ENCODE data around the gene RNF157.
"Not testable (repeated sequence)": the region's sequence is repeated elsewhere in the genome, so short reads cannot be mapped to it uniquely, and the experiment has no call there.

The RNF157 gene

GRCh38 chr17:76188213-76189016, 51.9 kb downstream of the RNF157 start:
- DNase-seq = no peak

- not testable (repeated sequence) for DNase-seq
Observed at GRCh38 chr17:76186774-76187173, 53.5 kb downstream of the RNF157 start.

GRCh38 chr17:76184290-76184689, 56.0 kb downstream of the RNF157 start:
- DNase-seq = no peak

GRCh38 chr17:76182016-76182764, 58.1 kb downstream of the RNF157 start:
- peak; percentile 96 for DNase-seq

- peak; percentile 46 for DNase-seq
Observed at GRCh38 chr17:76179496-76180467, 60.5 kb downstream of the RNF157 start.

- peak; percentile 46 for DNase-seq
Observed at GRCh38 chr17:76178124-76178523, 62.2 kb downstream of the RNF157 start.

GRCh38 chr17:76176701-76177574, 63.4 kb downstream of the RNF157 start:
- DNase-seq = peak; percentile 52

GRCh38 chr17:76174037-76174436, 66.3 kb downstream of the RNF157 start:
- DNase-seq = peak; percentile 30

- peak; percentile 42 for DNase-seq
Observed at GRCh38 chr17:76173474-76173873, 66.8 kb downstream of the RNF157 start.

- peak; percentile 49 for DNase-seq
Observed at GRCh38 chr17:76171706-76172105, 68.6 kb downstream of the RNF157 start.

GRCh38 chr17:76170114-76170513, 70.2 kb downstream of the RNF157 start:
- peak; percentile 33 for DNase-seq

- DNase-seq = peak; percentile 50
Observed at GRCh38 chr17:76166906-76167305, 73.4 kb downstream of the RNF157 start.

GRCh38 chr17:76166168-76166567, 74.1 kb downstream of the RNF157 start:
- peak; percentile 52 for DNase-seq

GRCh38 chr17:76164331-76164730, 76.0 kb downstream of the RNF157 start:
- no peak for DNase-seq

GRCh38 chr17:76163919-76164318, 76.4 kb downstream of the RNF157 start:
- DNase-seq = peak; percentile 30

- peak; percentile 48 for DNase-seq
Observed at GRCh38 chr17:76161619-76162266, 78.5 kb downstream of the RNF157 start.

GRCh38 chr17:76160896-76161528, 79.3 kb downstream of the RNF157 start:
- DNase-seq = peak; percentile 2

- peak; percentile 48 for DNase-seq
Observed at GRCh38 chr17:76159157-76159556, 81.1 kb downstream of the RNF157 start.

GRCh38 chr17:76157759-76158158, 82.5 kb downstream of the RNF157 start:
- peak; percentile 31 for DNase-seq

GRCh38 chr17:76156662-76156991, 83.7 kb downstream of the RNF157 start:
- DNase-seq = peak; percentile 51

Data from islet precursor cell (in vitro differentiated cells).